Activated naive CD4-positive, alpha-beta T cell treated with anti-CD3 and anti-CD28 coated beads, Interleukin-2, amount 50 U/mL, for 72 hours (primary cell): ENCODE data around the gene PLCB2. TPM values are rescaled to one million over a fixed set of nuclear protein-coding genes. Genes with fewer than 3 reads are reported as not detected.

Experiments
- ATAC-seq, 2 donors: fragments of 150-1000 bp; cut with Tn5 transposase; 2 replicates each; pipeline ENCODE4 v1.10.0; 2021; ENCODE audit warnings: mild to moderate bottlenecking in 2 of 2, moderate library complexity in 2 of 2
- DNase-seq, 2 donors: peaks; one replicate each; pipeline ENCODE4 v3.0.0; 2021 to 2022; ENCODE audit warnings: low spot score in 2 of 2
- H3K27ac Mint-ChIP-seq, 2 donors: one replicate each; pipeline ENCODE4 v1.8.0; 2022; ENCODE audit warnings: mild to moderate bottlenecking in 2 of 2, mixed read lengths in 2 of 2
- H3K36me3 Mint-ChIP-seq, 2 donors: one replicate each; pipeline ENCODE4 v1.8.0; 2022; ENCODE audit warnings: mixed read lengths in 2 of 2
- H3K9me3 Mint-ChIP-seq, 2 donors: one replicate each; pipeline ENCODE4 v1.8.0; 2022; ENCODE audit warnings: mixed read lengths in 2 of 2
- total RNA-seq, 2 donors: library from RNA; stranded (reverse); gene quantifications; one replicate each; pipeline ENCODE4 v1.2.3, GENCODE V29; 2022

Gene PLCB2
- total RNA-seq, 2 donors from 2014 or later: 63.5 to 91.5 TPM

DNA sequence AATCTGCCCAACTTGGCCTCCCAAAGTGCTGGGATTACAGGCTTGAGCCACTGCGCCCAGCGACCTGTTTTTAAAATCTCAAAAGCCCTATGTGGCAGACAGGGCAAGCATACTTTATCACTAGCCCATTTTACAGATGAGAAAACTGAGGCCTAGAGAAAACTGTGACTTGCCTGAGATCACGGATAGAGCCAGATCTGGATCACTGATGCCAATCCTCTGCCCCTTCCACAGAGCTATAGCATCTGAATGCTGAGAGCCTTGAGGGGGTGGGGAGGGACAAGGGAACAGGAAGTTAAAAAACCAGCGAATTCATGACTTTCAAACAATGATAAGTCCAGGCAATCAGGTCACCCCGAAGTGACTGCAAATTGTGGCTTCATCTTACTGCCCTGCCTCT, 32.2 kb downstream of the PLCB2 start:
- no peak for ATAC-seq

GRCh38 chr15:40274350-40275274, 33.1 kb downstream of the PLCB2 start:
- DNase-seq: peak; percentile 84 to 95
- H3K9me3 Mint-ChIP-seq: no peaks in the 10 kb centered on the region
- ATAC-seq: peak; percentile 73 to 75
- H3K36me3 Mint-ChIP-seq: no peaks in the 10 kb centered on the region
- no peak overlapping the region for H3K27ac Mint-ChIP-seq

More for the DNA sequence above, 32.2 kb downstream of the PLCB2 start:
- Mint-ChIP-seq H3K27ac (no peak overlapping the region), H3K36me3 (no peaks in the 10 kb centered on the region), H3K9me3 (no peaks in the 10 kb centered on the region)
- DNase-seq: no peak

GRCh38 chr15:40273428-40273827, 34.3 kb downstream of the PLCB2 start:
- Mint-ChIP-seq H3K27ac (no peak overlapping the region), H3K36me3 (no peaks in the 10 kb centered on the region), H3K9me3 (no peaks in the 10 kb centered on the region)
- DNase-seq (no peak), ATAC-seq (no peak)

GRCh38 chr15:40272485-40273056, 35.2 kb downstream of the PLCB2 start:
- Mint-ChIP-seq H3K36me3 (no peaks in the 10 kb centered on the region), H3K9me3 (no peaks in the 10 kb centered on the region), H3K27ac (no peak overlapping the region)
- DNase-seq: no peak
- peak in 1 of 2 donors; percentile 47 for ATAC-seq

DNA sequence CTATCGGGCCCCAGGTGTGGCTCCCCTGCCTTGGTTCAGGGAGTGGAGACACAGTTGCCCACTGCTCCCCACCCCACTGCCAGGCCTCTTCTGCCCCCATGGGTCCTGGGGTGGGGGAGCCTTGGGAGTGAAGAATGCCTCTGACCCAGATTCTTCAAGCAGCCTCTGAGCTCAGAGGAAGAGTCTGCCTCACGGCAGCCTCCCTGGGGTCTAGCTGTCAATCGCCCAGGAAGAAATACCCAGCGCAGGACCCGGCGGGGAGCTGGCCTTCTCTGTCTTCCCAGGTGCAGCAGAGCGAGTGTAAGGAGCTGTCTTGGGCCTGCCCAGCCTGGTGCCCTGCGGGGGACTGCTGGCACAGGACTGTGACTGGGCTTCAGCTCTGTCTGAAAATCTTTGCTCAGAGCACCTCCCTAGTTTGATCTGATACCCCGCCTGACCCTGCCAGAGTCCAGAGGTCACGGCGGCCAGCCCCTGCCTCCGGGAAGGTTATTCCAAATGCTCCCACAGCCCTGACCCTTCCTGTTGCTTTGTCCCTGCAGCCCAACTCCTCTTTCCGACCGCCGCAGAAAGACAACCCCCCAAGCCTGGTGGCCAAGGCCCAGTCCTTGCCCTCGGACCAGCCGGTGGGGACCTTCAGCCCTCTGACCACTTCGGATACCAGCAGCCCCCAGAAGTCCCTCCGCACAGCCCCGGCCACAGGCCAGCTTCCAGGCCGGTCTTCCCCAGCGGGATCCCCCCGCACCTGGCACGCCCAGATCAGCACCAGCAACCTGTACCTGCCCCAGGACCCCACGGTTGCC, 35.9 kb downstream of the PLCB2 start:
- ATAC-seq: no peak
- no peaks in the 10 kb centered on the region for H3K36me3 Mint-ChIP-seq
- H3K27ac Mint-ChIP-seq: no peak overlapping the region
- no peak for DNase-seq
- no peaks in the 10 kb centered on the region for H3K9me3 Mint-ChIP-seq

DNA sequence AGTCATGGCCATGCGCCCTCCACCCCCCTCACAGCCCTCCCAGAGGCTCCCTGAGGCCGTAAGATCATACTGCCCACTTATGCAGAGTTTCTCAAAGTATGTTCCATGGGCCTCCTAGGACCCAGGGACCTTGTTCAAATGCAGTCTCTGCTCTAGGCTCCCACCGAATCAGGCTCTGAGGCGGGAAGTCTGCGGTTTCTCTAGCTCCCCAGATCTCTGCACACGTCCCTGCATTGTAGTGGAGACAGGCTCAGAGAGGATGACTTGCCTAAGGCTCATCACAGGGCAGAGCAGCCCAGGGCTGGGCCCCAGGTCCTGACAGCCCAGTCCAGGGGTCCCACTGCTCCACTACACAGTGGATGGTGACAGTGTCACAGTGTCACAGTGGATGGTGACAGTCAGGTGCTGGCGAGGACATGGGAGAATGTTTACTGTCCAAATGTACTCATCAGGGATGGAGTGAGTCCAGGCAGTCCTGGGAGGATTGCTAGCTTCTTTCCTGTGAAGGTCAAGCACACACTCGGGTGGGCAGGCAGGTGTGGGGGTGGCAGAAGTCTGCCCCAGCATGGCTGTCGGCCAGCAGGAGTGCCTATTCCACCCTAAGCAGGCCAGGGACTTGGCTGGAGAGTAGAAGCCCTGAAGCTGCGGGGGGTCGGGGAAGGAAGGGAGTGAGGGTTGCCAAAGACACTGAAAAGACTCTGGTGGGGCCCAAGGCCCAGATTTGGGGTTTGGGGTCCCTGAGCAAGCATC, 37.3 kb downstream of the PLCB2 start:
- no peaks in the 10 kb centered on the region for H3K9me3 Mint-ChIP-seq
- no peaks in the 10 kb centered on the region for H3K36me3 Mint-ChIP-seq
- DNase-seq (no peak), ATAC-seq (no peak)
- peak overlapping the region in 1 of 2 donors; percentile 68 for H3K27ac Mint-ChIP-seq

- Mint-ChIP-seq H3K27ac (no peak overlapping the region), H3K36me3 (no peaks in the 10 kb centered on the region), H3K9me3 (no peaks in the 10 kb centered on the region)
- DNase-seq (no peak), ATAC-seq (no peak)
These were observed 38.1 kb downstream of the PLCB2 start for GRCh38 chr15:40269604-40270003.

GRCh38 chr15:40267670-40268069, 40.1 kb downstream of the PLCB2 start:
- H3K27ac Mint-ChIP-seq: no peak overlapping the region
- H3K36me3 Mint-ChIP-seq: no peaks in the 10 kb centered on the region
- DNase-seq (no peak), ATAC-seq (no peak)
- H3K9me3 Mint-ChIP-seq: no peaks in the 10 kb centered on the region

DNA sequence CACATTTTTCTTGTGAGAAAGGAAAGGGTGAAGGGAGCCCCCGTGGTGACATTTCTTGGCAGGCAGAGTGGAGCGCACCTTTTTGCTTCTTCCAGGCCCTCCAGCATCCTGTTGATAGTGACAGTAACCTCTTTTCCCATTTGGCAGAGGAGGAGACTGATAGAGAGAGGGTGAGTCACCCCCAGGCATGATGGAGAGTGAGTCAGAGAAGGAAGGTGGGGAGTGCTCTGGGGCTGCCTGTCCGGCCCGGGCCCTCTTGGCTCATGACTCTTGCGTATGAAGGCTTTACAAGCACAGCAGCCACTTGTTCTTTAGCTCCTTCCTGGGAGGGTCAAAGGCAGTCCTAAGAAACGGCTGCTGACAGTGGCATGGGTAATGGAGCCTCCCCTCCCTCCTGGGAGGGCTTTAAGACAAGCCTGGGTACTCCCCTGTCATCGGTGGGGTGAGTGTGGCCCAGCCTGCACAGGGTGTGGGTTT, 40.9 kb downstream of the PLCB2 start:
- DNase-seq (no peak), ATAC-seq (peak; percentile 57 to 77)
- H3K9me3 Mint-ChIP-seq: no peaks in the 10 kb centered on the region
- no peak overlapping the region for H3K27ac Mint-ChIP-seq
- no peaks in the 10 kb centered on the region for H3K36me3 Mint-ChIP-seq

DNA sequence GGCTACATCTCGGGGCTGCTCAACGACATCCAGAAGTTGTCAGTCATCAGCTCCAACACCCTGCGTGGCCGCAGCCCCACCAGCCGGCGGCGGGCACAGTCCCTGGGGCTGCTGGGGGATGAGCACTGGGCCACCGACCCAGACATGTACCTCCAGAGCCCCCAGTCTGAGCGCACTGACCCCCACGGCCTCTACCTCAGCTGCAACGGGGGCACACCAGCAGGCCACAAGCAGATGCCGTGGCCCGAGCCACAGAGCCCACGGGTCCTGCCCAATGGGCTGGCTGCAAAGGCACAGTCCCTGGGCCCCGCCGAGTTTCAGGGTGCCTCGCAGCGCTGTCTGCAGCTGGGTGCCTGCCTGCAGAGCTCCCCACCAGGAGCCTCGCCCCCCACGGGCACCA, 41.9 kb downstream of the PLCB2 start:
- no peak overlapping the region for H3K27ac Mint-ChIP-seq
- DNase-seq: no peak
- no peaks in the 10 kb centered on the region for H3K36me3 Mint-ChIP-seq
- no peaks in the 10 kb centered on the region for H3K9me3 Mint-ChIP-seq
- no peak for ATAC-seq

GRCh38 chr15:40265355-40265754, 42.4 kb downstream of the PLCB2 start:
- Mint-ChIP-seq H3K36me3 (no peaks in the 10 kb centered on the region), H3K27ac (no peak overlapping the region), H3K9me3 (no peaks in the 10 kb centered on the region)
- no peak for DNase-seq
- no peak for ATAC-seq

DNA sequence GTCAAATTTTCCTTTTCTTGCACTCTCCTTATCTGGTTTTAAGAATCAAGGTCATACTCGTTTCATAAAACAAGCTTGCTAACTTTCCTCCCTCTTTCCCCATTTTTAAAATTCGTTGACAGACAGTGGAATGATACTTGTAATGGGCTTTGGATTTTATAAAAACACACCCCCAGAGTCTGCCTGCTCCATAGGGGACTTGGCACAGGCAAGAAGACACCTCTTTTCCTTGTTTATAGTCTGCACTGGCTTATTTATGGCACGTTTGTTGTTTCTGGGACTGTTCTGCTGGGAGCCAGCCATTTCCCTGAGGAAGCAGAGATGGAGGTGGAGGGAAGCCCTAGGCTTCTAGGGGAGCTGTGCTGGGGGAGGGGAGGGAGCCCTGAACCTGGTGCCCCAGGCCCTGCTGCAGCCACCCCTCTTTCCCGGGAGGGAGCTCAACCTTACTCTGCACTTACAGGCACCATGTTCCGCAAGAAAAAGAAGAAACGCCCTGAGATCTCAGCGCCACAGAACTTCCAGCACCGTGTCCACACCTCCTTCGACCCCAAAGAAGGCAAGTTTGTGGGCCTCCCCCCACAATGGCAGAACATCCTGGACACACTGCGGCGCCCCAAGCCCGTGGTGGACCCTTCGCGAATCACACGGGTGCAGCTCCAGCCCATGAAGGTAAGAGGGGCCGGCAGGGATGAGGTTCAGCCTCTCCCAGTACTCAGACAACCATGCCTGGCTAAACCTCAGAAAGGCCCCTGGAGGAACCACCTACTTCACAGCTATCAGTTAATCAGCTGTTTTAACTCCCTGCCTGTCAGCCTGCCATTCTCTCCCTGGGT, 43.2 kb downstream of the PLCB2 start:
- no peak for DNase-seq
- Mint-ChIP-seq H3K36me3 (no peaks in the 10 kb centered on the region), H3K9me3 (no peaks in the 10 kb centered on the region), H3K27ac (no peak overlapping the region)
- no peak for ATAC-seq

GRCh38 chr15:40263024-40263754, 44.5 kb downstream of the PLCB2 start:
- Mint-ChIP-seq H3K9me3 (no peaks in the 10 kb centered on the region), H3K27ac (peak overlapping the region in 1 of 2 donors; percentile 45), H3K36me3 (no peaks in the 10 kb centered on the region)
- DNase-seq (no peak), ATAC-seq (peak in 1 of 2 donors; percentile 12)

- DNase-seq: no peak
- ATAC-seq: no peak
- Mint-ChIP-seq H3K27ac (no peak overlapping the region), H3K36me3 (no peaks in the 10 kb centered on the region), H3K9me3 (no peaks in the 10 kb centered on the region)
These were observed 48.7 kb downstream of the PLCB2 start for GRCh38 chr15:40259021-40259420.

DNA sequence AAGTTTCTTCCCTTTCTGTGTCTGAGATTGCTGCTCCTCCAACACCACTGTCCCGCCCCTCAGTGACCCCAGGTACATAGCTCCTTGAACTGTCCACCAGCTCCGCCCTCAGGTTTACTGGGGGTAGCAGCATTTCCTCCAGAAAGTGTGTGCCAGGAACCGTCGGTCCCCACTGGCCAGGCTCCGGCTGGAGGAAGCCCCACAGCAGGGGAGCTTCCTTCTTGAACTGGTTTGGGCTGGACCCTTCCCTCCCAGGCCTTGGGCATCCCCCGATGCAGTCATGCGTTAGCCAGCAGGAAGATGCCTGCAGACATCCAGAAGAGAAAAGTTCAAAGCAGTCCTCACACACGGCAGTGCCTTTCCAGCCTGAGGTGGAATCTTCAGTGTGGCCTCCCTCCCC, 49.2 kb downstream of the PLCB2 start:
- no peak for ATAC-seq
- no peaks in the 10 kb centered on the region for H3K9me3 Mint-ChIP-seq
- H3K36me3 Mint-ChIP-seq: no peaks in the 10 kb centered on the region
- H3K27ac Mint-ChIP-seq: no peak overlapping the region
- no peak for DNase-seq
